DND-41 (cell line): Measurements from ENCODE around the gene ITM2B.

Experiments
- ATAC-seq: fragments of 200-7000 bp; cut with Tn5 transposase; 3 replicates; pipeline ENCODE4 v1.9.1; 2021; ENCODE audit warnings: low read depth; ENCODE audit not compliant: insufficient read depth
- DNase-seq: peaks from one replicate; pipeline ENCODE4 v3.0.0-alpha.2; 2020
- H2AFZ ChIP-seq: 2 replicates; pipeline ENCODE4 v1.6.0; 2012; ENCODE audit warnings: low read depth, low read length
- H3K27ac ChIP-seq: 2 replicates; pipeline ENCODE4 v1.5.1; 2012; ENCODE audit warnings: low read length, inconsistent platforms
- H3K27me3 ChIP-seq: fragments of 200-600 bp; sonication (generic); 2 replicates; pipeline ENCODE4 v1.6.0; 2012; ENCODE audit warnings: low read length, mild to moderate bottlenecking, inconsistent platforms; ENCODE audit not compliant: insufficient read depth, poor library complexity
- H3K36me3 ChIP-seq: 2 replicates; pipeline ENCODE4 v1.5.1; 2012; ENCODE audit warnings: low read length, inconsistent platforms; ENCODE audit not compliant: insufficient read depth
- H3K4me1 ChIP-seq: 2 replicates; pipeline ENCODE4 v1.5.1; 2012; ENCODE audit warnings: mild to moderate bottlenecking, low read length; ENCODE audit not compliant: insufficient read depth
- H3K4me2 ChIP-seq: 2 replicates; pipeline ENCODE4 v1.6.0; 2012; ENCODE audit warnings: mild to moderate bottlenecking, moderate library complexity, low read length, inconsistent platforms; ENCODE audit not compliant: insufficient read depth
- H3K4me3 ChIP-seq, 2 experiments: fragments of 200-600 bp in 1 of 2; shearing (Covaris generic) in 1 of 2; 2 replicates each; pipeline ENCODE4 v1.5.1; 2012 to 2016; ENCODE audit warnings: inconsistent platforms in 2 of 2, low read length in 2 of 2, mild to moderate bottlenecking in 2 of 2, low read depth in 1 of 2, moderate library complexity in 1 of 2
- H3K79me2 ChIP-seq: 2 replicates; pipeline ENCODE4 v1.6.0; 2012; ENCODE audit warnings: low read length, inconsistent platforms; ENCODE audit not compliant: insufficient read depth
- H3K9ac ChIP-seq: 2 replicates; pipeline ENCODE4 v1.6.0; 2012; ENCODE audit warnings: low read depth, mild to moderate bottlenecking, inconsistent platforms, low read length, moderate library complexity
- H3K9me3 ChIP-seq: 2 replicates; pipeline ENCODE4 v1.5.1; 2012; ENCODE audit warnings: low read length, moderate library complexity, mild to moderate bottlenecking, inconsistent platforms; ENCODE audit not compliant: insufficient read depth, severe bottlenecking
- H4K20me1 ChIP-seq: 2 replicates; pipeline ENCODE4 v1.6.0; 2012; ENCODE audit warnings: low read length; ENCODE audit not compliant: insufficient read depth
- CTCF ChIP-seq: IDR thresholded peaks from 2 replicates; pipeline ENCODE4 v1.5.1; 2012; ENCODE audit warnings: borderline replicate concordance, low read length, moderate library complexity, mild to moderate bottlenecking; ENCODE audit not compliant: poor library complexity, severe bottlenecking; ENCODE audit errors: extremely low read depth
- EZH2 ChIP-seq: IDR thresholded peaks from 3 replicates; pipeline ENCODE4 v1.6.1; 2012; ENCODE audit warnings: borderline replicate concordance, low read depth, mild to moderate bottlenecking, moderate library complexity, low read length, inconsistent platforms; ENCODE audit not compliant: severe bottlenecking

ITM2B gene

DNA sequence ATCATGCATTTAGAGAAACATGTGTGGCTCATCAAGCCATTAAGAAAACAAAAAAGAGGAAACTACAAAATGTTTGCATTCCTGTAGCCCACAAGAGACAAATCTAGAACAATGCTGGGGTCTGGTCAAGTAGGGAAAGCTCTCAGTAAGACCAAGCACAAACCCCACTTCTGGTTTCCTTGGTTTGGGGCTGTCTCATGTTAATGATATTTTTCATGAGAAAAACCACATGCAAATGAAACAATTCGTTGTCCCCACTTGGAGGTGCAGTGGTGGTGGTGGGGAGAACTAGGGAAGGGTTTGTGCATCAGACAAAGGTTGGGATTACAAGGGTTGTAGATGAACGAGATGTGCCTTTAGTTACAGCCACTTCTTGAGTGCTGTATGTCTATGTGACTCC is 63.5 kb downstream of the ITM2B start:
- H3K4me3 ChIP-seq: no peak overlapping the region
- H3K9ac ChIP-seq: 0 out of 2 replicates have a peak overlapping the region, but pooled peaks have one; percentile 16
- no peaks in the 10 kb centered on the region for H3K27me3 ChIP-seq
- DNase-seq: no peak
- peaks cover 26% of the 10 kb centered on the region for H3K4me1 ChIP-seq
- peak overlapping the region; percentile 42 for H3K4me2 ChIP-seq
- H4K20me1 ChIP-seq: no peaks in the 10 kb centered on the region
- peak overlapping the region; percentile 68 for H3K27ac ChIP-seq
- H3K9me3 ChIP-seq: no peaks in the 10 kb centered on the region
- TF ChIP-seq EZH2: no peak
- no peak for TF ChIP-seq CTCF
- ATAC-seq: peak; percentile 48
- H3K79me2 ChIP-seq: no peaks in the 10 kb centered on the region
- peak overlapping the region; percentile 27 for H2AFZ ChIP-seq
- H3K36me3 ChIP-seq: no peaks in the 10 kb centered on the region

DNA sequence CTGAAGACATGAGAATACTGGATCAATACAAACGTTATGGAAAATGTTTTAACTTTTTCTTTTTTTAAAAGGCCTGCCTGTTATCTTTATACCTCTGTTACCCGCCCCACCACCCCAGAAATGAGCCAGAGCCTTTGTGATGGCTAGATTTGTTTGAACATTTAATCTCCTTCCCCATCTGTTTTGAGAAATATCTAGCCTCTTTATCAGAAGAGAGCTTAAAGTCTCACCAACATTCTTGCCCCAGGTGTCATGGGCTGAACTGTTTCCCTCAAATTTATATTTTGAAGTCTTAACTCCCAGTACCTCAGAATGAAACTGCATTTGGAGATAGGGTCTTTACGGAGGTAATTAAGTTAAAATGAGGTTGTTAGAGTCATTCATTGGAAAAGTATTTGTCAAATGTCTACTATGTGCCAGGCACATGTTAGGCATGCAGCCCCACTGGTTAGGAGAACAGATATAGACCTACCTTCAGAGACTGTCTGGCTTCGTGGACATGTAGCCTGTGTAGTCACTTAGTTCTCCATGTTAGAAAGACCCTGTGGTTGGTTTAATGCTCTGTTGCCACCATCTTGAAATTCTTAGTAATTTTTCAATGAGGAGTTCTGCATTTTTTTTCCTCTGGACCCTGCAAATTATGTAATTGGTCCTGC is 64.3 kb downstream of the ITM2B start:
- Histone ChIP-seq H2AFZ (peak overlapping the region; percentile 27), H3K9me3 (no peaks in the 10 kb centered on the region), H3K4me3 (peak overlapping the region in 1 of 2 experiments; percentile 34; a peak in 2 of 4 replicates), H3K4me1 (peaks cover 30% of the 10 kb centered on the region), H3K27ac (peak overlapping the region; percentile 68), H4K20me1 (no peaks in the 10 kb centered on the region), H3K27me3 (no peaks in the 10 kb centered on the region), H3K36me3 (no peaks in the 10 kb centered on the region; the same call in 1 of the 2 replicates), H3K79me2 (peaks cover 2% of the 10 kb centered on the region; the same call in 1 of the 2 replicates), H3K4me2 (peak overlapping the region; percentile 42), H3K9ac (peak overlapping the region; percentile 16)
- DNase-seq (peak; percentile 51), ATAC-seq (peak; percentile 80)
- TF ChIP-seq EZH2 (no peak), CTCF (no peak)

GRCh38 chr13:48299591-48299990 is 66.6 kb downstream of the ITM2B start:
- H3K4me1 ChIP-seq: peaks cover 35% of the 10 kb centered on the region
- peaks cover 24% of the 10 kb centered on the region for H3K79me2 ChIP-seq
- DNase-seq: no peak
- H3K9ac ChIP-seq: no peak overlapping the region
- ATAC-seq: no peak
- no peak overlapping the region for H3K27ac ChIP-seq
- H3K4me2 ChIP-seq: no peak overlapping the region
- no peak overlapping the region for H3K4me3 ChIP-seq
- H3K36me3 ChIP-seq: no peaks in the 10 kb centered on the region; the same call in 1 of the 2 replicates
- H4K20me1 ChIP-seq: no peaks in the 10 kb centered on the region
- TF ChIP-seq CTCF (no peak), EZH2 (no peak)
- H3K27me3 ChIP-seq: no peaks in the 10 kb centered on the region
- H2AFZ ChIP-seq: no peak overlapping the region
- H3K9me3 ChIP-seq: no peaks in the 10 kb centered on the region
